GM12891 (cell line): ENCODE data around the gene UBE2R2.

Source experiments
- PAX5 ChIP-seq: IDR thresholded peaks from 2 replicates; pipeline ENCODE4 v1.6.1; 2011; ENCODE audit warnings: low read length, moderate library complexity, mild to moderate bottlenecking; ENCODE audit not compliant: insufficient read depth, severe bottlenecking
- POLR2A ChIP-seq: IDR thresholded peaks from 2 replicates; pipeline ENCODE4 v1.6.1; 2011; ENCODE audit warnings: low read depth, low read length, control low read depth
- POLR2AphosphoS5 ChIP-seq: IDR thresholded peaks from 2 replicates; pipeline ENCODE4 v1.6.1; 2011; ENCODE audit warnings: low read depth, low read length, control low read depth
- POU2F2 ChIP-seq: IDR thresholded peaks from 2 replicates; pipeline ENCODE4 v1.6.1; 2011; ENCODE audit warnings: low read depth, mild to moderate bottlenecking, control low read depth, low read length, moderate library complexity
- TAF1 ChIP-seq: IDR thresholded peaks from 2 replicates; pipeline ENCODE4 v1.6.1; 2011; ENCODE audit warnings: low read depth, low read length, control low read depth

- no peak for TF ChIP-seq POLR2AphosphoS5
- TF ChIP-seq PAX5, result no peak
- TF ChIP-seq TAF1, result no peak
- TF ChIP-seq POLR2A, result no peak
- no peak for TF ChIP-seq POU2F2
Observed at GRCh38 chr9:33952066-33952465, 135.1 kb downstream of the UBE2R2 start.
